ENCODE results near the gene SDC4. TPM values are rescaled to one million over a fixed set of nuclear protein-coding genes. Genes with fewer than 3 reads are reported as not detected.
A peak's percentile ranks its signal among the peaks of the same experiment; 100 is the strongest.

The SDC4 gene
- total RNA-seq, 2 donors from 2014 or later = 21.6 to 62.6 TPM

GRCh38 chr20:45291526-45291925 lies 56.7 kb downstream of the SDC4 start:
- ATAC-seq (replicated peaks) = no peak
- Mint-ChIP-seq H3K4me1 (no peaks in the 10 kb centered on the region), H3K36me3 (ENCODE audit: low read depth) (no peaks in the 10 kb centered on the region), H3K27ac (no peak overlapping the region), H3K9me3 (no peaks in the 10 kb centered on the region), H3K4me3 (no peak overlapping the region), H3K27me3 (peaks cover 23% of the 10 kb centered on the region)

GRCh38 chr20:45290677-45291355 lies 57.4 kb downstream of the SDC4 start:
- Mint-ChIP-seq H3K36me3 (ENCODE audit: low read depth) (no peaks in the 10 kb centered on the region), H3K4me3 (no peak overlapping the region), H3K27me3 (peaks cover 23% of the 10 kb centered on the region), H3K4me1 (no peaks in the 10 kb centered on the region), H3K27ac (no peak overlapping the region), H3K9me3 (no peaks in the 10 kb centered on the region)
- peak; percentile 38 for ATAC-seq (replicated peaks)

- Mint-ChIP-seq H3K4me3 (no peak overlapping the region), H3K27me3 (peaks cover 23% of the 10 kb centered on the region), H3K4me1 (no peaks in the 10 kb centered on the region), H3K9me3 (no peaks in the 10 kb centered on the region), H3K27ac (no peak overlapping the region), H3K36me3 (ENCODE audit: low read depth) (no peaks in the 10 kb centered on the region)
- no peak for ATAC-seq (replicated peaks)
Measured at GRCh38 chr20:45289942-45290676, 58.1 kb downstream of the SDC4 start.

GRCh38 chr20:45288860-45289259 lies 59.4 kb downstream of the SDC4 start:
- H3K27me3 Mint-ChIP-seq = peaks cover 26% of the 10 kb centered on the region
- no peaks in the 10 kb centered on the region for H3K4me1 Mint-ChIP-seq
- no peak for ATAC-seq (replicated peaks)
- no peaks in the 10 kb centered on the region for H3K36me3 Mint-ChIP-seq (ENCODE audit: low read depth)
- no peak overlapping the region for H3K4me3 Mint-ChIP-seq
- H3K27ac Mint-ChIP-seq = no peak overlapping the region
- no peaks in the 10 kb centered on the region for H3K9me3 Mint-ChIP-seq

- Mint-ChIP-seq H3K4me1 (no peaks in the 10 kb centered on the region), H3K36me3 (ENCODE audit: low read depth) (no peaks in the 10 kb centered on the region), H3K9me3 (no peaks in the 10 kb centered on the region), H3K27me3 (peaks cover 27% of the 10 kb centered on the region), H3K4me3 (no peak overlapping the region), H3K27ac (no peak overlapping the region)
- ATAC-seq (replicated peaks) = no peak
Measured at GRCh38 chr20:45288376-45288775, 59.8 kb downstream of the SDC4 start.

GRCh38 chr20:45283551-45284057 lies 64.6 kb downstream of the SDC4 start:
- Mint-ChIP-seq H3K4me3 (no peak overlapping the region), H3K27me3 (peaks cover 41% of the 10 kb centered on the region), H3K9me3 (no peaks in the 10 kb centered on the region), H3K36me3 (ENCODE audit: low read depth) (no peaks in the 10 kb centered on the region), H3K27ac (no peak overlapping the region), H3K4me1 (no peaks in the 10 kb centered on the region)
- ATAC-seq (replicated peaks) = no peak

- Mint-ChIP-seq H3K9me3 (no peaks in the 10 kb centered on the region), H3K4me3 (no peak overlapping the region)
- ATAC-seq (replicated peaks) = no peak
Measured at GRCh38 chr20:45282700-45283550, 65.3 kb downstream of the SDC4 start.

GRCh38 chr20:45279992-45280391 lies 68.2 kb downstream of the SDC4 start:
- H3K27ac Mint-ChIP-seq = no peak overlapping the region
- ATAC-seq (replicated peaks) = no peak
- no peak overlapping the region for H3K4me3 Mint-ChIP-seq
- no peaks in the 10 kb centered on the region for H3K4me1 Mint-ChIP-seq
- no peaks in the 10 kb centered on the region for H3K36me3 Mint-ChIP-seq (ENCODE audit: low read depth)
- peaks cover 40% of the 10 kb centered on the region for H3K27me3 Mint-ChIP-seq
- H3K9me3 Mint-ChIP-seq = no peaks in the 10 kb centered on the region

More at GRCh38 chr20:45282700-45283550, 65.3 kb downstream of the SDC4 start:
- Mint-ChIP-seq H3K4me1 (no peaks in the 10 kb centered on the region), H3K27ac (no peak overlapping the region), H3K36me3 (ENCODE audit: low read depth) (no peaks in the 10 kb centered on the region), H3K27me3 (peaks cover 38% of the 10 kb centered on the region)

GRCh38 chr20:45275338-45275737 lies 72.9 kb downstream of the SDC4 start:
- Mint-ChIP-seq H3K4me3 (no peak overlapping the region), H3K27ac (no peak overlapping the region), H3K4me1 (no peaks in the 10 kb centered on the region), H3K9me3 (no peaks in the 10 kb centered on the region), H3K27me3 (peaks cover 50% of the 10 kb centered on the region), H3K36me3 (ENCODE audit: low read depth) (no peaks in the 10 kb centered on the region)
- ATAC-seq (replicated peaks) = no peak

Other genes starting within 250 kb of the SDC4 start
- under 1 TPM; 0.15 to 0.24 TPM for gene KCNS1, start 247.3 kb downstream of the SDC4 start, total RNA-seq
- gene WFDC5, start 233.2 kb downstream of the SDC4 start, total RNA-seq = 1 to 10 TPM in 1 of 2 donors, not detected in 1; 5.4 TPM
- gene WFDC12, start 224.0 kb downstream of the SDC4 start, total RNA-seq = not detected
- not detected for gene PI3, start 173.5 kb downstream of the SDC4 start, total RNA-seq
- not detected for gene SEMG1, start 141.4 kb downstream of the SDC4 start, total RNA-seq
- gene SEMG2, start 127.1 kb downstream of the SDC4 start, total RNA-seq = not detected
- gene SLPI, start 93.9 kb downstream of the SDC4 start, total RNA-seq = not detected
- gene RBPJL, start 41.6 kb downstream of the SDC4 start, total RNA-seq = not detected
- under 1 TPM; 0.11 to 0.66 TPM for gene MATN4, start 40.1 kb downstream of the SDC4 start, total RNA-seq
- gene SYS1, start 14.7 kb upstream of the SDC4 start, total RNA-seq = 10 to 100 TPM; 29.9 to 32.9 TPM
- under 1 TPM; 0.11 to 0.50 TPM for gene TP53TG5, start 29.9 kb upstream of the SDC4 start, total RNA-seq
- 10 to 100 TPM in 1 of 2 donors, 1 to 10 TPM in 1; 4.6 to 12.5 TPM for gene DBNDD2, start 59.9 kb upstream of the SDC4 start, total RNA-seq
- gene PIGT, start 67.7 kb upstream of the SDC4 start, total RNA-seq = 10 to 100 TPM; 34.4 to 67.9 TPM
- gene WFDC2, start 121.3 kb upstream of the SDC4 start, total RNA-seq = 1 to 10 TPM in 1 of 2 donors, not detected in 1; 3.5 TPM
- not detected for gene SPINT3, start 167.2 kb upstream of the SDC4 start, total RNA-seq
- not detected for gene WFDC6, start 191.1 kb upstream of the SDC4 start, total RNA-seq
- gene EPPIN, start 199.0 kb upstream of the SDC4 start, total RNA-seq = not detected
- not detected for gene WFDC8, start 230.9 kb upstream of the SDC4 start, total RNA-seq